CD4-positive, alpha-beta T cell treated with Interleukin-12 subunit alpha and Interleukin-12 subunit beta, for 1 hour (primary cell): Measurements from ENCODE around the gene GALNT16.
"Not testable (repeated sequence)": the region's sequence is repeated elsewhere in the genome, so short reads cannot be mapped to it uniquely, and the experiment has no call there.

Experiments used
- DNase-seq: peaks from one replicate; pipeline ENCODE4 v3.0.0-alpha.2; 2020

The GALNT16 gene

DNA sequence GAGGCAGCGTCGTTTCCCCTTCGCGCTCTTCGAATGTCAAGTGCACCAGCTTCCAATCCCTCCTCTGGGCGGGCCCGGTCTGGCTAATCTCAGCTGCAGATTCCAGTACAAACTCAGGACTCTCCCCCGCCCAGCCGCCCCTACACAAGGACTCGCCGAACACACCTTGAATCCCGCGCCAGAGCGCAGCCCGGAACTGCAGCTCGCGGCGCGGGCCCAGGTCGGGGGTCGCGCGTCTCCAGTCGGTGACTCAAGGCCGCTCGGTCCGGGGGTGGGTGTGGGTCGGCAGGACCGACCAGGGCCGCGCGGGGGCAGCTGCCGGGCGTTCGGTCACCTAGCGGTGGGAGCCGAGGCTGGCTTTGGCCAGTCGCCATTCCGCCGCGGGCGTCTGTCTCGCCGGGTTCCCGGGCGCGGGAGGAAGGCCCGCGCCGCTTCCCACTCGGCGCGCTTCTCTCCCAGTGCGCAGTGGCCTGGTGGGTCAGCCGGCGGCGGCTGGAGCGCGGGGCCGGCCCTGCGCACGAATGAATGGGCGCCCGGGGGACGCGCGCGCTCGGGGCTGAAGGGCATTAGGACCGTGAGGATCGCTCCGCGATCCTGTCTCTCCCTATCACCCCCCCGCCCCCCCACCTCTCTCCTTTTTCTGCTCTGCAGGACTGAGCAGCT lies at the start of gene GALNT16:
TSS of gene GALNT16 (plus strand) at position 632 of the 663 bp plus-strand sequence. CDS start 133 bp downstream, outside the sequence.
- no peak for DNase-seq

DNA sequence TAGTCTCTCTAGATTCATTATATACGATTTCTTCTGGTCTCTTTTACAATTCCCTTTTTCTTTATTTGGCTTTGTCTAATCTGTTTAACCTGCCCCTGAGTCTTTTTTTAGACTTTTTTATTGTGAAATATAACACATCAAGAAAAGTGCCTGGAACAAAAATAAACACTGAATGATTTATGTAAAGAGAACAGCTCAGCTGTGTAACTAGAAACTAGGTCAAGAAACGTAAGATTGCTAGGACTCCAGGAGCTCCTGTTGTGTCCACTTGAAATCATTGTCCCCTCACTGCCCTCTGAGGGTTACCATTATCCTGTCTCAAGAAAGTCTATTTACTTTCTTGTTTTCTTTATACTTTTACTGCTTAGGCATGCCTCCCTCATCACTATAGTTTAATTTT lies 45.6 kb upstream of the GALNT16 start:
- DNase-seq, result no peak

DNA sequence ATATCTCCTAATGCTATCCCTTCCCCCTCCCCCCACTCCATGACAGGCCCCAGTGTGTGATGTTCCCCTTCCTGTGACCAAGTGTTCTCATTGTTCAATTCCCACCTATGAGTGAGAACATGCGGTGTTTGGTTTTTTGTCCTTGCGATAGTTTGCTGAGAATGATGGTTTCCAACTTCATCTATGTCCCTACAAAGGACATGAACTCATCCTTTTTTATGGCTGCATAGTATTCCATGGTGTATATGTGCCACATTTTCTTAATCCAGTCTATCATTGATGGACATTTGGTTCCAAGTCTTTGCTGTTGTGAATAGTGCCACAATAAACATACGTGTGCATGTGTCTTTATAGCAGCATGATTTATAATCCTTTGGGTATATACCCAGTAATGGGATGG lies 42.3 kb upstream of the GALNT16 start:
- DNase-seq, result not testable (repeated sequence)

DNA sequence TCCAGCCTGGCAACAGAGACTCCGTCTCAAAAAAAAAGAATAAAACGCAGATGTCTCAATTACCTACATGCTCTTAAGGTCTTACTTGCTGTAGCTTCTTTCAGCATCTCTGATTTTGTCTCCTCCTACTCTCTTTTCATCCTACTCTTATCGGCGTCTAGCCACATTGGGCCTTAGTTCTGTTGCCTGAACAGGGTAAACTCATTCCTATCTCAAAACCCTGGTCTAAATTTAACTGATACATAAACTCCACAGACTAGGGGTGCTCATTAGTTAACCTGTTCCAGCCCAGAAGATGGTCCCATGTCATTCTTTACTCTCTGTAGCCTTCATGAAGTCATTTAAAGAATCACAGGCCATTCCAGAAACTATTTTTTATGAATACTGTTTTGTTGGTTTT lies 35.0 kb upstream of the GALNT16 start:
- no peak for DNase-seq

DNA sequence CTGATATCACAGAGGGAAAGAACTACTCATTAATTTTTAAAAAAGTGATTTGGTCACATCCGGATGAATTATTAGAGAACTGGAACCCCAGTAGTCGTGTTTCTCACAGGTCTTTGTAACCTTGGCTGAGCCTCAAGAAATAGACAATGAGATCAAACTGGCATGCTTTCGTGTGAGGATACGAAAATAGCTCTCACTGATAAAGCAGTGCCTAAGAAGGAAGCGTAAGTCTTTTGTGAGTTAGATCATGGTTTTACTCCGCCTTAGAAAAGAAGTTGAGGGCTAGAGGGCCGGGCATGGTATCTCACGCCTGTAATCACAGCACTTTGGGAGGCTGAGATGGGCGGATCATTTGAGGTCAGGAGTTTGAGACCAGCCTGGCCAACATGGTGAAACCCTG lies 33.8 kb upstream of the GALNT16 start:
- no peak for DNase-seq

- DNase-seq, result no peak
These were observed 33.2 kb upstream of the GALNT16 start for GRCh38 chr14:69226736-69227135.

- no peak for DNase-seq
These were observed 28.5 kb upstream of the GALNT16 start for GRCh38 chr14:69231486-69231885.

DNA sequence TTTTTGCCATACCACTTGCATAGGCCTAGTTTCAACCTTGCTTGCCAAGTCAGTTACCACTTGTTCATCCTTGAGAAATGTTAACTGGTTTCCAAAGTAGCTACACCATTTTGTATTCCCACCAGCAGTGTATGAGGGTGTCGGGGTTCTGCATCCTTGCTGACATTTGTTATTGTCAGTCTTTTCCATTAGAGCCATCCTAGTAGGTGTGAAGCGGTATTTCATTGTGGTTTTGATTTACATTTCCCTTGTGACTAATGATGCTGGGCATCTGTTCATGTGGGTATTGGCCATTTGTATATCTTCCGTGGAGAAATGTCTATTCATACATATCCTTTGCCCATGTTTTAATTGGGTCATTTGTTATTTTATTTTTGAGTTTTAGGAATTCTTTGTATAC lies 27.6 kb upstream of the GALNT16 start:
- no peak for DNase-seq

GRCh38 chr14:69234106-69234505 lies 25.9 kb upstream of the GALNT16 start:
- no peak for DNase-seq

- DNase-seq, result no peak
These were observed 24.2 kb upstream of the GALNT16 start for GRCh38 chr14:69235708-69236107.

GRCh38 chr14:69237142-69237541 lies 22.8 kb upstream of the GALNT16 start:
- no peak for DNase-seq

DNA sequence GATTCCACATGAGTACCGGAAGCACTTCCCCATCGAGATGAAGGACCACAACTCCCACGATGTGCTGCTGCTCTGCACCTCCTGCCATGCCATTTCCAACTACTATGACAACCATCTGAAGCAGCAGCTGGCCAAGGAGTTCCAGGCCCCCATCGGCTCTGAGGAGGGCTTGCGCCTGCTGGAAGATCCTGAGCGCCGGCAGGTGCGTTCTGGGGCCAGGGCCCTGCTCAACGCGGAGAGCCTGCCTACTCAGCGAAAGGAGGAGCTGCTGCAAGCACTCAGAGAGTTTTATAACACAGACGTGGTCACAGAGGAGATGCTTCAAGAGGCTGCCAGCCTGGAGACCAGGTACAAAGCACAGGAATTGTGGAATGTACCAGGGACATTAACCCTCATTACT lies 22.4 kb upstream of the GALNT16 start:
- no peak for DNase-seq

- DNase-seq, result no peak
These were observed 21.1 kb upstream of the GALNT16 start for GRCh38 chr14:69238883-69239282.

- DNase-seq, result no peak
These were observed 19.3 kb upstream of the GALNT16 start for GRCh38 chr14:69240527-69241173.

GRCh38 chr14:69241577-69241976 lies 18.4 kb upstream of the GALNT16 start:
- no peak for DNase-seq

DNA sequence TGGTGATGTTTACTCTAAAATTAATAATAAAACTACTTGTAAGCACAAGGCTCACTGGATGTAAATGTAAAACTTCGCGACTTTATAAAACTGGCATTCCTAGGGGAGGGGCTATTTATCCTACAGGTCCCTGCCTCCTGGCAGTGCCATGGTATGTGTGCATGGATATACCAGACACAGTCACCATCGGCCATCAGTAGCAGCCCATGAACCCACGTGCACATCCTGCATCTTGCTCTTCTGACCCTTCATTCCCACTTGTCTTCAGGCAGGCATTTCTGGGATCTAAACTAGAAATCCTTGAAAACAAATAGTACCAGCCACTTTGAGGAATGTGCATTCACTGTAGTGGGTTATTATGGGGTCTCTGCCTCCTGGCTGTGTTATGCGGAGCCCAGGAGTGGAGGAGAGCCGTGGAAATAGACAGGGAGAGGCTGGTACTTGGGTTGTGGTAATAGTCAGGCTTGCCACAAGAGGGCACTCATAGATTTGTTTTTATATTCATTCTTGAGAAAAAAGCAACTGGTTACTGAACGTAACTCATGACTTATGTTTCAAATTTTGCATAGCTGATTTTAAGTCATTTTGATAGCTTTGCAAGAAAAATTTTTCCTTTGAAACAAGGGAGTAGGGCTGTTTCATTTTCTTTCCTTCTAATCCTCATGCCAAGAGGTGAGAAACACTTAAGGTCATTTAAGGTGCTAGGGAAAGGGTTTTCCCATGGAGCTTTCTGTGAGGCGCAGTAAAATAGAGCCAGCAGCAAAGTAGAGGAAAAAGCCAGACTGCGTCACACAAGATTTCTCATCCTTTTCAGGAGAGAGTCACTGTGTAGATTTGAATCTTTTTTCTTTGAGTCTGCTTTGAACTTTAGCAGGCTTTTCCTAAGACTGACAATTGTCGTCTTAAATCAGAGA lies 17.4 kb upstream of the GALNT16 start:
- peak; percentile 64 for DNase-seq

- no peak for DNase-seq
These were observed 15.0 kb upstream of the GALNT16 start for GRCh38 chr14:69244946-69245345.

DNA sequence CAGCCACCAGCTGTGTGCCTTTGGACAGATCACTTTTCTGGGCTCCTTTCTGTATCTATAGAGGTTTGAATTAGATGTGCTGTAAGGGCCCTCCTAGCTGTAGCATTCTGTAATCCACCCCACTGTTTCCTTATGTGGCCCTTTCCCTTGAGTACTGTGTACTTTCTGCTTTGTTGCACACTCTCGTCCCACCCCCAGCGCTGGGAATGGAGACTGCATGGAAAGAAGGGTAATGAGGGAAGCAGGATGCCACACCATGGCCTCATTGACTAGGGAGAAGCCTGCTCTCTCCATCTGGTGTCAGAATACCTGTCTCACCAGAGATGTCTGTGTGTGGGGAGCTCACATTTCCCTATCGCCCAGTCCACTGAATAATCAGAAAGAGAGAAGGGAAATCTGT lies 13.6 kb upstream of the GALNT16 start:
- DNase-seq, result no peak

- DNase-seq, result no peak
These were observed 12.1 kb upstream of the GALNT16 start for GRCh38 chr14:69247676-69248440.

- no peak for DNase-seq
These were observed 10.4 kb upstream of the GALNT16 start for GRCh38 chr14:69249603-69250002.

DNA sequence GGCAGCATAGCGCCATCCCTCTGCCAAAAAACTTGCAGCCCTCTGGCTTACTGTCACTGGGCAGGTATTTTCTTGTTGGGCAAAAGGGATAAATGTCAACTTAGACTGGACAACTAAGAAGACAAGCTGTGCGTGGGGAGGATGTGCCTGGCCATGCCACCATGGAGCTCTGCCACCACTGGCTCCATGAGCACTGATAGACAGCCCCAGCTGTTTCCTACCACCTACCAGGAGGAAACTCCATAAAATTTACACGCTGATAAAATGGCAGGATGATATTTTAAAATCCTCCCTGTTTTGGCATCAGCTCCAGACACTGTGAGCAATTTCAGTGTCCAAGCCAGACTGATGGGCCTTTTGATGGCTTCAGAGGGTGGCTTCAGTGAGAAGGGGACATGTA lies 7.1 kb upstream of the GALNT16 start:
- no peak for DNase-seq

- no peak for DNase-seq
These were observed 811 bp upstream of the GALNT16 start for GRCh38 chr14:69259168-69259526.
